ENCODE data around the gene SCAMP2. TPM values are rescaled to one million over a fixed set of nuclear protein-coding genes. Genes with fewer than 3 reads are reported as not detected.

SCAMP2 gene
- total RNA-seq, 2 donors from 2014 or later = 62.1 to 84.5 TPM

- ATAC-seq (ENCODE audit: insufficient number of reproducible peaks, low FRiP score, low read depth) (no peak), DNase-seq (ENCODE audit: low spot score) (no peak)
- H3K27ac ChIP-seq = no peak within 1 kb of the TSS
- no peaks in the 10 kb centered on the region for H3K36me3 ChIP-seq
- H3K4me3 ChIP-seq = no peak within 1 kb of the TSS
- H3K9me3 ChIP-seq = no peaks in the 10 kb centered on the region
- TF ChIP-seq CTCF (IDR thresholded peaks at IDR 0.05) = no peak
- no peaks in the 10 kb centered on the region for H3K27me3 ChIP-seq (replicated peaks; ENCODE audit: insufficient read depth)
- no peaks in the 10 kb centered on the region for H3K4me1 ChIP-seq (ENCODE audit: control insufficient read depth in 1 of 2, low read depth in 2 of 2)
Measured at GRCh38 chr15:74812533-74812932, 60.6 kb downstream of the SCAMP2 start, which contains the start of gene LMAN1L. LMAN1L (plus strand) TSS chr15:74812835; CDS start chr15:74812855, 20 bp downstream.

- Histone ChIP-seq H3K4me1 (ENCODE audit: control insufficient read depth in 1 of 2, low read depth in 2 of 2) (no peaks in the 10 kb centered on the region), H3K9me3 (no peaks in the 10 kb centered on the region), H3K4me3 (no peak overlapping the region), H3K36me3 (no peaks in the 10 kb centered on the region), H3K27me3 (replicated peaks; ENCODE audit: insufficient read depth) (no peaks in the 10 kb centered on the region), H3K27ac (no peak overlapping the region)
- TF ChIP-seq CTCF (IDR thresholded peaks at IDR 0.05) = no peak
- DNase-seq (ENCODE audit: low spot score) (no peak), ATAC-seq (ENCODE audit: insufficient number of reproducible peaks, low FRiP score, low read depth) (no peak)
Measured at GRCh38 chr15:74809956-74810355, 63.2 kb downstream of the SCAMP2 start.

- no peak for DNase-seq (ENCODE audit: low spot score)
- H3K4me1 ChIP-seq (ENCODE audit: control insufficient read depth in 1 of 2, low read depth in 2 of 2) = no peaks in the 10 kb centered on the region
- no peak for ATAC-seq (ENCODE audit: insufficient number of reproducible peaks, low FRiP score, low read depth)
- TF ChIP-seq CTCF (IDR thresholded peaks at IDR 0.05) = no peak
- no peak overlapping the region for H3K4me3 ChIP-seq
- H3K36me3 ChIP-seq = no peaks in the 10 kb centered on the region
- H3K9me3 ChIP-seq = no peaks in the 10 kb centered on the region
- H3K27ac ChIP-seq = no peak overlapping the region
- no peaks in the 10 kb centered on the region for H3K27me3 ChIP-seq (replicated peaks; ENCODE audit: insufficient read depth)
Measured at GRCh38 chr15:74809242-74809641, 63.9 kb downstream of the SCAMP2 start.

GRCh38 chr15:74808840-74809229 lies 64.3 kb downstream of the SCAMP2 start:
- H3K36me3 ChIP-seq = peaks cover 2% of the 10 kb centered on the region
- no peaks in the 10 kb centered on the region for H3K4me1 ChIP-seq (ENCODE audit: control insufficient read depth in 1 of 2, low read depth in 2 of 2)
- no peak for TF ChIP-seq CTCF (IDR thresholded peaks at IDR 0.05)
- H3K9me3 ChIP-seq = no peaks in the 10 kb centered on the region
- H3K27me3 ChIP-seq (replicated peaks; ENCODE audit: insufficient read depth) = no peaks in the 10 kb centered on the region
- no peak overlapping the region for H3K27ac ChIP-seq
- H3K4me3 ChIP-seq = no peak overlapping the region
- DNase-seq (ENCODE audit: low spot score) (no peak), ATAC-seq (ENCODE audit: insufficient number of reproducible peaks, low FRiP score, low read depth) (no peak)

GRCh38 chr15:74808078-74808839 lies 64.9 kb downstream of the SCAMP2 start:
- ATAC-seq (ENCODE audit: insufficient number of reproducible peaks, low FRiP score, low read depth) (no peak), DNase-seq (ENCODE audit: low spot score) (no peak)
- Histone ChIP-seq H3K36me3 (peaks cover 3% of the 10 kb centered on the region), H3K27ac (no peak overlapping the region), H3K9me3 (no peaks in the 10 kb centered on the region), H3K4me1 (ENCODE audit: control insufficient read depth in 1 of 2, low read depth in 2 of 2) (no peaks in the 10 kb centered on the region), H3K4me3 (no peak overlapping the region), H3K27me3 (replicated peaks; ENCODE audit: insufficient read depth) (no peaks in the 10 kb centered on the region)
- TF ChIP-seq CTCF (IDR thresholded peaks at IDR 0.05) = no peak
